Renal pelvis (tissue), 4 donors: ENCODE results near the gene SLC22A23. TPM values are rescaled to one million over a fixed set of nuclear protein-coding genes. Genes with fewer than 3 reads are reported as not detected.

Experiments used
- DNase-seq: peaks from one replicate; pipeline ENCODE4 v3.0.0-alpha.2; 2013
- polyA plus RNA-seq, 3 donors: library from polyadenylated mRNA; unstranded; fragments of 120-200 nt; gene quantifications; one replicate each; pipeline ENCODE4 v1.2.1, GENCODE V29; 2013; ENCODE audit not compliant: insufficient read length in 3 of 3

The SLC22A23 gene
- polyA plus RNA-seq, 3 donors: 10.7 to 16.3 (median 14.0) TPM

GRCh38 chr6:3304500-3305215 is 152.2 kb downstream of the SLC22A23 start:
- DNase-seq: no peak

GRCh38 chr6:3303795-3304411 is 152.9 kb downstream of the SLC22A23 start:
- no peak for DNase-seq

- no peak for DNase-seq
Observed at GRCh38 chr6:3301506-3301905, 155.3 kb downstream of the SLC22A23 start.

GRCh38 chr6:3299221-3299620 is 157.6 kb downstream of the SLC22A23 start:
- DNase-seq: no peak

GRCh38 chr6:3297909-3298308 is 158.9 kb downstream of the SLC22A23 start:
- DNase-seq: no peak

GRCh38 chr6:3297006-3297405 is 159.8 kb downstream of the SLC22A23 start:
- DNase-seq: no peak

- DNase-seq: no peak
Observed at GRCh38 chr6:3296537-3296936, 160.3 kb downstream of the SLC22A23 start.

GRCh38 chr6:3296078-3296477 is 160.8 kb downstream of the SLC22A23 start:
- DNase-seq: no peak

GRCh38 chr6:3294921-3295871 is 161.7 kb downstream of the SLC22A23 start:
- no peak for DNase-seq

- DNase-seq: no peak
Observed at GRCh38 chr6:3294396-3294795, 162.5 kb downstream of the SLC22A23 start.

- DNase-seq: no peak
Observed at GRCh38 chr6:3293271-3294155, 163.3 kb downstream of the SLC22A23 start.

GRCh38 chr6:3292431-3293197 is 164.2 kb downstream of the SLC22A23 start:
- DNase-seq: no peak

- DNase-seq: no peak
Observed at GRCh38 chr6:3291987-3292386, 164.9 kb downstream of the SLC22A23 start.

GRCh38 chr6:3291346-3291745 is 165.5 kb downstream of the SLC22A23 start:
- DNase-seq: no peak

GRCh38 chr6:3290931-3291211 is 166.0 kb downstream of the SLC22A23 start:
- no peak for DNase-seq

- DNase-seq: no peak
Observed at GRCh38 chr6:3290149-3290930, 166.5 kb downstream of the SLC22A23 start.

- DNase-seq: no peak
Observed at GRCh38 chr6:3289664-3290055, 167.2 kb downstream of the SLC22A23 start.

GRCh38 chr6:3288711-3289663 is 167.9 kb downstream of the SLC22A23 start:
- DNase-seq: no peak
